Peyer's patch (tissue), 4 donors: ENCODE data around the gene IDS.
A peak's percentile ranks its signal among the peaks of the same experiment; 100 is the strongest.

Experiments
- CTCF ChIP-seq, 6 experiments: fragments of 450-650 bp in 4 of 6; fragments of 200-600 bp in 2 of 6; sonication (generic) in 1 of 6; IDR thresholded peaks; one replicate each; pipeline ENCODE4 v1.5.1; 2017 to 2019; ENCODE audit warnings: antibody characterized with exemption in 6 of 6, mild to moderate bottlenecking in 3 of 6, moderate library complexity in 1 of 6
- POLR2A ChIP-seq, 2 donors: fragments of 450-650 bp; IDR thresholded peaks; one replicate each; pipeline ENCODE4 v1.5.1; 2017; ENCODE audit warnings: antibody characterized with exemption in 2 of 2, mild to moderate bottlenecking in 2 of 2, moderate library complexity in 2 of 2

GRCh38 chrX:149512225-149512885, 7.2 kb upstream of the IDS start:
- TF ChIP-seq CTCF (IDR thresholded peaks at IDR 0.05) (peak; percentile 30 to 65 (median 56)), POLR2A (IDR thresholded peaks at IDR 0.05) (no peak)
